ENCODE measurements around the gene DNAH17.
"Not testable (repeated sequence)": the region's sequence is repeated elsewhere in the genome, so short reads cannot be mapped to it uniquely, and the experiment has no call there.

Gene DNAH17

DNA sequence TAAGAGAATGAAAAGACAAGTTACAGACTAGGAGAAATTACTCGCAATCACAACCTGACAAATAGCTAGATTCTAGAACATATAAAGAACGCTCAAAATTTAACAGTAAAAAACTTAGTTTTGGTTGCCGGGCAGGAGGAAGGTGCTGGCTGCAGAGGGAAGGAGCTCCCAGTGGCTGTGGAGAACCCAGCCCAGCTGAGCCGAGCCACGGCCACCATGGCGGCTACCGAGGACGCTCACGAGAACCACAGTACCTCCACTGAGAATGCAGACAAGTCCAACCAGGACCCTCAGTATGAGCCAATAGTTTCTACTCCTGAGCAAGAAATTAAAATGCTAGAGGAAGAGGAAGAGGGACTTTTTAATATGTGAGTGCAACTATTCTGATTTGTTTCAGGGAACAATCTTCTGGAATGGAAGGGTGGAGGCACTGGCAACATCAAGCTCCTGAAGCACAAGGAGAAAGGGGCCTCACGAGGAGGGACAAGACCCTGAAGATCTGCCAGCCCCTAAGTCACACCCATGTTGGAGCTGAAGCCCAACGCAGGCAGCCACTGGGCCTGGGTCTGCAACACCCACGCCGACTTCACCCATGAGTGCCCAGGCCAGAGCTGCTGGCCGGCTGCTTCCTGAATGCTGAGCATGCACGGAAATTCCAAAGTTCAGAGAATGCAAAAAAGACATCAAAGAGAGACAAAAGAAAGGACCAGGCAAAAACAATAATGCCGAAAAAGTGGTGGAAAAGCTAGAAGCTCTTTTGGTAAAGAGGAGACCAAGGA is 55.0 kb downstream of the DNAH17 start:
- ATAC-seq: no peak

DNA sequence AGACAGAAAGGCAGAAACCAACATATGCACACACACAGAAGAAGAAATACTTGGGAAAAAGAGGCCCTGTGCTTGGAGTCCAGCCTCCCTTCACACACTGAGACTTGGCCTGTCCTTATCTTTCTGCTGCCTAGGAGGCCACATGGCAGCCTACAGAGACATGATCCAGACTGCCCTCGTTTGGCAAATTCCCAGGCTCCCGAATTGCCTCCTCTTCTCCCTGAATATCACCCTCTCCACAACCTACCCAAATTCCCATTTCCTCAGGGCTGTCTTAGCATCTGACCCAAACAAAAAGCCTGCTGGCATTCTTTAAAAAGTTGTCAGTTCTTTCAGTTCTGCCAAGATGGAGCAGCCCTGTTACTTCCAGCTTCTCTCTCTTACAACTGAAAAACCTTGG is 59.8 kb downstream of the DNAH17 start:
- ATAC-seq: no peak

DNA sequence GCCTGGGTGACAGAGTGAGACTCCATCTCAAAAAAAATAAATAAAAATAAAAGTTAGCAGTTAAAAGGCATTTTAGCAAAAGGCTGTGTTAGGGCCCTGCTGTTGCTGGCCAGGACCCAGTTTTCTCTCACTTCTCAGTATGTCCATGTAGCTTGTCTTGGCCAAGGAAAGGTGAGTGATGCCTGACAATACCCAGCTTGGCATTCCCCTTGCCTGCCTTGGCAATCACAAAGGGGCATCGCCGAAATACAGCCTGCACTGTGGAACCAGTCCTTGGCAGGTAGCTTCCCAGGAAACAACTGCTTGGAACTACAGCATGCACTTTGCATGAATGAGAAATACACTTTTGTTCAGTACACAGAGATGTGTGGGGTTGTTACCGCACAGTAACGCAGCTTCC is 61.7 kb downstream of the DNAH17 start:
- no peak for ATAC-seq

DNA sequence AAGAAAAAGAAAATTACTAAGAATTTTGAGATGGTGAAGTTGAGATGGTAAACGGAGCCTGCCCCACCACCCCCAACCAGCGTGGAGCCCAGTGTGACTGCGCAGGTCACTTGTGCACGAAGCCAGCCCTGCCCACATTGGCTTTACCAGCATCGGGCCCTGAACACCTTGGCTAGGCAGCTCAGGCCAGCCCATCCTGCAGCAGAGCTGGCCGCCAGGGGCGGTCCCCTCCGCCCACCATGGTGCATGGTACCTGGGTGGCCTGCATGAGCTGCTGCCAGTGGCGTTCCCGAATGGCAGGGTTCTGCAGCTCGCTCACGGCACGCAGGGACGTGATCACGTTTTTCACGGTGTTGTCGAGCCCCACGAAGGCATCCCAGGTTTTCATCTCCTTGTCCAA is 62.7 kb downstream of the DNAH17 start:
- no peak for ATAC-seq

DNA sequence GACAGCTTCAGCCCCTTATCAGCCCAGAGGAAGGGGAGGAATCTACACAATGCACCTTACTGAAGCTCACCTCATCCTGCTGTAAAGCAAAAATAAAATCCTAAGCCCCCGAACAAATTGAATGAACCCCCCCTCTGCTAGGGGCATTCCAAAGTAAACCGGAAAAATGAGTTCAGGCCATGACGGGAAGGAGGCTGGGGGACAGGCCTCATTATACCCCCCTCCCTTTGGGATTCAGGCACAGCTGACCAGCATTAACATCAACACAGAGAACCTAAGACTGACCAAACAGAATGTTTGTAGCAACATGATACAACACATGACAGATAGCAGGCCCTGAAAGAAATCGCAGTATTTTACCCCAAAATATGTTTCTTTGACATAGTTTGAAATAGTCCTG is 64.2 kb downstream of the DNAH17 start:
- ATAC-seq: no peak

DNA sequence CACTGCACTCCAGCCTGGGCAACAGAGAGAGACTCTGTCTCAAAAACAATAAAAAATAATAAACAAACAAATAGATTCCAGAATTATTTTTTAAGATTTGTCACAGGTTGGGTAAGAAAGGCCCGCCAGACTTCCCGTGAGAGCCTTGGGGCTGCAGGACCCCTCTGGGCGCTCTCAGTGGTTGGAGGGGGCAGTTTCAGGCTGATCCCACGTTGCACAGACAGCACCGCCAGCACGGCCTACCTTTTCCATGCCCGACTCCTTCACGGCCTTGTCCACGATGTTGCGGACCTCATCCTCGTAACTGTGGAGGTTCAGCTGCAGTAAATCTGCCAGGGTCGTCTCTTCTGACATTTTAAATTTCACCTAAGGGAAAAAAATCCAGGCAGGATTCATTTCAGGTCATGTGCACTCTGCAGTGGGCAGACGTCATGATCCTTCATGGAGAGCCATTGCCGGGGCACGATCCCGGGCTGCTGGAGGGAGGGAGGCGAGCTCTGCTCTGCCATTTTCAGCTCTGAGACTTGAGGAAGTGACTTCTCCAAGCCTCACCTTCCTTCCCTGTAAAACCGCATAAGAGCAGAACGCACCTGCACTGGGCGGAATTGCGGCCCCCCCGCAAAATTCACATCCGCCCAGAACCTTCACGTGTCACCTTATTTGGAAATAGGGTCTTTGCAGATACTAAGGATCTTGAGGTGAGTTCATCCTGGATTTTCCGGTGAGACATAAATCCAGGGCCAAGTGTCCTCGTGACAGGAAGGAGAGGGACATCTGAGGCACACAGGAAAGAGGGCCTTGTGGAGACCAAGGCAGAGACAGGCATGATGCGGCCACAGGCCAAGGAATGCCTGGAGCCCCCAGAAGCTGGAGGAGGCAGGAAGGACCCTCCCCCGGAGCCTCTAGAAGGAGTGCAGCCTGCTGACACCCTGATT is 66.8 kb downstream of the DNAH17 start:
- ATAC-seq: no peak

DNA sequence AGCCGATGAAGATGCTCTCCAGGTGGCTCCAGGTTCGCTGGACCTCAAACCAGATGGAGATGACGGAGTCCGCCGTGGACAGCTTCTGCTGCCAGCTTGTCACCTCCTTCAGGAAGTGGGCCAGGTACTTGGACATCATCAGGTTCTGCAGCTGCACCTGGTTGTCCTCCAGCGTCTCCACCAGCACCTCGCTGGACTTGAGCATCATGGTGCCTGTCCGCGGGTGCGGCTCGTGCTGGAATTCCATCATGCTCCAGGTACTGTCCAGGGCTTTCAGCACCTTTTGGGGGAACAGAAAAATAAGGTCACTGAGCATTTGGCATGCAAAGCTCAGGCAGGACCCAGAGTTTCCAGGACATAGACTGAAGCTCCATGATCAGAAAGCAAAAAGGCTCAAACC is 69.7 kb downstream of the DNAH17 start:
- no peak for ATAC-seq

DNA sequence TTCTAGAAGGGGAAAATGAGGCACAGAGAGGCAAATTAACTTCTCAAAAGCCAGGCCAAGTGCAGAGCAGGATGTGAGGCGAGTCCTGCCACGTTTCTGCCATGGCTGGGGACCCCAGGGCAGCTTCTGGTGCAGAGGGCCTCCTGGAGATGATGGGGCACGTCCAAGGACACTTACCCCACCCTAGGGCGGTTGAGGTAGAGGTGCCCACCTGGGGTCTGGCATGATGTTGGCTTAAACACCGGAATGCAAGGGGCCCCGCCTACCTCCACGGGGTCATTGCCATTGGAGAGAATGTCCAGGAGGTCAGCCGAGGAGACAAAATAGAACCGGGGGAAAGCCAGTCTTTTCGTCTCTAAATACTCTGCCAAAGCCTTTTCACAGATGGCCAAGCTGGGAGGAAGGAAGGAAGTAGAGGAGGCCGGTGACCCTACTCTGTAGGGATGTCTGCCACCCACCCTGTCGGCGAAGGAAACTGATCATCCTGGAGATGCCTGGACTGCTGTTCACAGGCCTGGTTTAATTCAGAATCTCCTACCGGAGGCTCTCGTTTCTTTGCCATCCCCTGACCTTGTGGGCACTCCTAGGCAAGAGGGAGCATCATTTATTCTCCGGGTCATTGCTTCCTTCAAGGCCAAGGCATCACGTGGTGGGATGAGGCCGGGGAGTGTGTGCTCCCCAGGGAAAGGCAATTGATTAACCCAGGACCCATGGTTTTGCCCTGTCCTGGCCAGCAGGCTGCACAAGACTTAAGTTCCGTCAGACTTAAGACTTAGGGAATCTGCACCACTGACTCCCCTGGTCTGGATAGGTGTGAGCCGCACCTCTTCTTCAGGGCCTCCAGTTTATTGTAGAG is 70.5 kb downstream of the DNAH17 start:
- ATAC-seq: no peak

DNA sequence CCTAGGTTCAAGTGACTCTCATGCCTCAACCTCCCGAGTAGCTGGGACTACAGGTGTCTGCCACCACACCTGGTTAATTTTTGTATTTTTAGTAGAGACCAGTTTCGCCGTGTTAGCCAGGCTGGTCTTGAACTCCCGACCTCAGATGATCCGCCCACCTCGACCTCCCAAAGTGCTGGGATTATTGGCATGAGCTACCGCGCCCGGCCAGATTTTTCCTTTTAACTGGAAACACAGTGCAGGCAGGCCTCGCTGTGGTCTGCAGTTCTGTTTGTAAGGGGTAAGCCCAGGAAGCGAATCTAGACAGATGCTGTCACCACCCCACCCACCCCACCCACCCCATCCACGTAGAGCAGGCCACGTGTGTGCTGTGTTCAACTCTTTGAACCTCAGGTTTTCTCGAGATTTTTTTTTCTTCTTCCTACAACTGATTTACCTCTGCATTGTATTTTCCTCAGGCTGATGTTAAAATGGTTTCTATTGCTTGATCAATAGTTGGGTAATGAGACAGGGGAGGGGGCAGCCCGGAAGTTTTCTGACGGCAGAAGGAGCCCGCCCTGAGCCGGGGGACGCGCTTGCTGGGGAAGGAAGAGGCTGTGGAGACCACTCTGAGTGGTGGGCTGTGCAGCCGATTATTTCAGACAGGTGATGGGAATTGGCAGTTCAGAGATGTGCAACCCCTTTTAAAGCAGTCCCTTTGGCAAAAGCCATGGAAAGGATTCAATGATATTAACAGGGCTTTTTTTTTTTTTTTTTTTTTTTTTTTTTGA is 72.9 kb downstream of the DNAH17 start:
- no peak for ATAC-seq

DNA sequence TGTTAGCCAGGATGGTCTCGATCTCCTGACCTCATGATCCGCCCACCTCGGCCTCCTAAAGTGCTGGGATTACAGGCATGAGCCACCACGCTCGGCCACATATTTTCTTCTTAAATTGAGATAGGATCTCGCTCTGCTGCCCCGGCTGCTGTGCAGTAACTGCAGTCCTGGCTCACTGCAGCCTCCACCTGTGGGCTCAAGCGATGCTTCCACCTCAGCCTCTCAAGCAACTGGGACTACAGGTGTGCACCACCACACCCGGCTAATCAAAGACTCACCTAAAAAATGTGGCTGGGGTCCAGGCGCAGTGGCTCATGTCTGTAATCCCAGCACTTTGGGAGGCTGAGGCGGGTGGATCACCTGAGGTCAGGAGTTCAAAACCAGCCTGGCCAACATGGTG is 73.8 kb downstream of the DNAH17 start:
- ATAC-seq: not testable (repeated sequence)

DNA sequence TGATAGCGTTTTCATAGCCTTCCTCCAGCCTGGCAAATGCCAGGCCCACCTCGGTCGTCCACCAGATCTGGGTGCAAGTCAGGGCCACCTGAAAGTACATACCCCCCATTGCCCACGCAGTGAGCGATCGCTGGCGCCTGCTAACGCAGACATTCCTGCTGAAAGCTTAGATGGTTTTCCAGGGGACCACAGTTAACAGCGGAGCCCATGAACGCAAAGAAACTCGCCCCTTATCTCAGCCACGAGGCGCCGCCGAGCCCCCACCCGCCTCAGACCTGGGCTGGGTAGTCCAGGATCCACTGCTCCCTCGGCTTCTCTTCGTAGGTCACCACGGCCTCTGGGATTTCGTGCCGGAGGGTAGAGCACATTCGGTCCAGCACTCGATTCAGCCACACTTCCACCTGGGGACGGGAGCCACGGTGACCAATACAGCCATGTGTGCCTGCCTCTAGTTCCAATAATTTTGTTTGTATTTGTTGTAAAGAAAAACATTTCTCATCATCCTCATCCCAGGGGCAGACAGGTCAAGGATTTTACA is 74.5 kb downstream of the DNAH17 start:
- ATAC-seq: no peak

DNA sequence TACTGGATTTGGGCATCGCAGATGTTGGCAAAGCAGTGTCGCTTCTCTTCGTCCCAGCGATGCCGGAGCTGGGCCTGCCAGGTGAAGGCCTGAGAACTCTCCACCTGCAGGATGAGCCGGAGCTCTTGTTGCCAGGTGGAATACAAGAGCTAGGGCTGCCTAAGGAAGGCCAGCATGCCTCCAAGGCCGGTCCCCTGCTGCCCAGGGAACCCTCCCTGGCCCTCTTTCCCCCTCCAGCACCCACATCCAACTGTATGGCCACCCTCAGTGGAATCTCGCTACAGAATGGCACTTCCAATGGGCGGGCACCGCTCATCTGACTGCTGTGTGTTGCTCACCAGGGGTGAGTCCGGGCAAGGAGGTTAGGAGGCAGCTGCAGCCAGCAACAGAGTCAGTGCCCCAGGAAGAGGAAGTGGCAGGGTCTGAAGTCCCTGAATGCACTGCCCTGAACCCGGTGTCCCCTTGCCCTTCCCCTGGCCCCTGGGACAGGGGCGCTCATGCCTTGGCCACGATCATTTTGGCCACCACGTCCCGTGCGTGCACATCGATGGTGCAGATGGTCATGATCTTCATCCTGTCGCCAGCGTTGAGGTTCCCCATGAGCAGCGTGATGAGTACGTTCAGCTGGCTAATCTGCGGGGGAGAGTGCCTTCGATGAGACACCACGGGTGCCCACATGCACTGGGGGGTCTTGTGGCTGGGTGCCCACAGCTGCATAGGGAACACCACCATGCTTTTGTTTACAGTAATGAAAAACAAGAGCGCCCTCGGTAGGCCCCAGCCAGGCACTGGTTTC is 75.8 kb downstream of the DNAH17 start:
- no peak for ATAC-seq

DNA sequence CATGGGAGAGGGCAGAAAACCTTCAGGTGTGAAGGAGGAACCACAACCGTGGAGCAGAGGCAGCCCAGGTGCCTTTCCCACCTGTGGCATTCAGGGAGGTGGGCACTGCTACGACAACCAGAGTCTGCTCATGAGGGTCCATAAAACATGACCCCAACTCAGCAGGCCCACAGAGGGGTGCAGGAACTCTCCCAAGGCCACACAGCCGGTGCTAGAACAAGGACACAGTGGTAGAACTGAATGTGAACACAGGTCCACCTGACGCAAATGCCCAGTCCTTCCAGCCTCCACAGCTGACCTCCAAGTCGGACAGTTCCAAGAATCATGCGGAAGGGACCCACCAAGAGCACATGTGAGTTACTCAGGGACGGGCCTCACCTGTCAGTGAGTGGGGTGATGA is 76.4 kb downstream of the DNAH17 start:
- ATAC-seq: no peak

DNA sequence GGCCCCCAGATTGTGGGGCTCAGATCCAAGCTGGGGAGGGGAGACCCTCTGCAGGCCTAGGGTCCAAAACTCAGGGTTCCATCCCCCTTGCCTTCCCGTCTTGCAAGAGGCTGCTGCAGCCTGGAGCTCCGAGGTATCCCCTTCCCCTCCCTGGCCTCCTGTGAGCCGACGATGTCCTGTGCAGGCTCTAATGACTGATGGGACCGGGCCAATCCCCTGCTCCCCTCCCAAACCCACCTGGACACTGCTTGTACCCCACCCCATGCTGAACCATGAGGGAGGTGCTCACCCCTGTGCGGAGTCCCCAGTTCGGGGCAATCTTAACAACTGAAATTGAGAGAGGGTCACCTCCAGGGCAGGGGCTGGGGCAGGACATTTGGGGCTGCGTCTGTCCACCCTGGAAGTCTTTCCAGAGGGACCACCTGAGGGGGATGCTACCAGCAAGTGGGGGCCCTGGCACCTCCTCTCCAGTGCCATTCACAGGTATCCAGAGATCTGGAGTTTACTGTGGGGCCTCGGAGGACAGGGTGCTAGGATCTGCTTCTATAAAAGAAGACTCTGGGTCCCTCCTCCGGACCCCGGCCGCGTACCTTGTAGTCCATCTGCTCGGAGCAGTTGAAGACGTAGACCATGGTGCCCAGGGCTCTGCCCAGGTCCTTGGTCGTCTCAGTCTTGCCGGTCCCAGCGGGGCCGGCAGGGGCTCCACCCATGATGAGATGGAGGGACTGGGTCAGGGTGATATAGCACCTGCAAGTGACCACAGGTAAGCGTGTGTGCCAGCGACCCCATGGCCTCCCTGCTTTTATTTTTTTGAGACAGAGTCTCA is 77.3 kb downstream of the DNAH17 start:
- no peak for ATAC-seq

DNA sequence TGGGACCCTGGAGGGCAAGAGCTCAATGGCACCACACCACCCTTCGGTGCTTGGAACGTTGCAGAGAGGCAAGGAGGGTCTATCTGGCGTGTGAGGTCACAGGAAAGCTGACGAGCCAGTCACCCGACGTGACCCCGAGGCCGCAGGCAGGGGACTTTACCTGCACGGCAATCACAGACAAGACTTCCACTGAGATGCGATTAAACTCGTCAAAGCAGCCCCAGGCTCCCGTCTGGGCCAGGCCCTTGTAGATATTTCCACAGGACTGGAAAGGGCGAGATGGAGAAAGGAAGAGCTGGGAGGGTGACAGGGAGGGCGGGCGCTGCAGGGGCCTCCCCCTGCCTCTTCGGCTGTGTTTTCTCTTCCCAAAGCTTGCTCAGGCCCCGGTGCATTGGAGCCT is 78.3 kb downstream of the DNAH17 start:
- ATAC-seq: no peak

DNA sequence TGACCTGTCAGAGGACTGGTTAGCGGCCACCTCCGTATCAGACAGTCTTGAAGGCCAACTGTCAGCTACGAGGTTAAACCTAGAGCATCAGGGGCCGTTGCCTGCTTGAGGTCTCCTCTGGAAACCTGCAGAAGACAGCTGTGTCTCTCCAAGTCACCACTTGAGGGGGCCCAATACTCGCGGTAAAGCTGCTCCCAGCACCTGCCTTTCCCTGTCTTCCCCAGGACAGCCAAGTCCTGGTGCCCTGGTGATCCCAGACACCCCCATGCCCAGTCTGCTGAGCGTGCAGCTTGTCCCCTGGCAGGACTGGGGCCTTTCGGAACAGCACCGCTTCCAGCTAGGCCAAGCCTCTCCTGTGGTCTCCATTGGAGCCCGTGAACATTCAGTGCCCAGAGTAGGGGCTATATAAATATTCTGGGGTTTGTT is 80.1 kb downstream of the DNAH17 start:
- ATAC-seq: peak in 1 of 2 donors; percentile 56

DNA sequence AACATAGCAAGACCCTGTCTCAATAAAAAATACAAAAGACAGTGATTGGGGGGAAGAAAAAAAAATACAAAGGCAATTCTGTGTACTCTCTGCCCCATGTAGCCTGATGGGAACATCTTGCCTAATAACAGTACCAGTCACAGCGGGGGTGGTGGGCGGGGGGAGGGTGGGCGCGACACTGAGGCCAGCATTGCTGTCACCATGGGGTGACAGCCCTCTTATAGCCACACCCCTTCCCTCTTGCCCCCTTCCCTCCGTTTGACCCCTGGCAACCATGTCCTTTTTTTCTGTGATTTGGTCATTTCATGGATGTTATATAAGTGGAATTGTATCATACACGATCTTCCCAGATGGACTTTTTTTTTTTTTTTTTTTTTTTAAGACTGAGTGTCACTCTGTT is 80.9 kb downstream of the DNAH17 start:
- ATAC-seq: no peak

DNA sequence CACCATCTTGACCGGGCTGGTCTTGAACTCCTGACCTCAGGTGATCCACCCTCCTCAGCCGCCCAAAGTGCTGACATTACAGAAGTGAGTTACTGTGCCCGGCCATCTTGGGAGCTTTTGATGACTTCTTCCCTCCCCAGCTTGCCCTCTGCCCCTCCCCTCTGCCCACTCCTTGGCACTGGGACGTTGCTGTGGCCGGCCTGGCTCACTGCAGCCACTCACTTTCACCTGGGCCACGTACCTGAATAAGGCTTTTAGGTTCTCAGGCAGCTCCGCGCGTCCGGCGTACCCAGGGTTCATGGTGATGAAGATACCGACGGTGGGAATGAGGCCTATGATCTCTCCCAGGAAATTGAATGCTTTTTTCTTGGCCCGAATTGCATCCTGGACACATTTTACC is 81.6 kb downstream of the DNAH17 start:
- ATAC-seq: no peak

DNA sequence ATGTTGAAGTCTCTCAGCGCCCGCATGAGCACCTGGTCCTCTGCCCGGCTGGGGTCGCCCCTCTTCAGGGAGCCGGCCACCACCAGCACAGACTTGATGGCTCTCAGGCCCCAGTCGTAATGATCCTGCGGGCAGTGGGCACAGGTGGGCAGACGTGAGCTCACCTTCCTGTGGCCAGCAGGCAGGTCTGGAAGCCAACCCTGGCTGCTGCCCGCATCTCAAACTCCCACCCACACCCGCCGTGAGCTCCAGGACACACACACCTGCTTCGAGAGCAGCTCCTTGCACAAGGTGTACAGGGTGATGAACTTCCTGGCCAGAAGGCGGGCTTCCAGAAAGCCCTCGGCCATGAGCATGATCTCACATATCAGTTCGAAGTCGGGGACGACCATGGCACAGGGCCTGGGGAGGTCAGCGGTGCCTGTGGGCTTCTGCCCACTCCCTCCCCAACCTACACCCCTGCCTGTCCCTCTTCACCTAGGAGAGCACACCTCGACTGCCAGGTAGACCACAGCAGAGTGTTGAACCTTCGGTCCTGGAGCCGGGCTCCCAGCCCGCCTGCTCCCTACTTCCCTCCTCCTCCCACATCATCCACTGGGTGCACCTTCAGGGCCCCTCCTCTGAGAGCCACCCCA is 82.4 kb downstream of the DNAH17 start:
- ATAC-seq: no peak

Measured in activated CD4-positive, CD25-positive, alpha-beta regulatory T cell treated with anti-CD3 and anti-CD28 coated beads, Interleukin-2, amount 50 U/mL, for 24 hours (primary cell).